A549 treated with CpdA at 1 μM for 4 hours (cell line): ENCODE results near the gene RPL3. TPM values are rescaled to one million over a fixed set of nuclear protein-coding genes. Genes with fewer than 3 reads are reported as not detected.

ENCODE experiments used
- total RNA-seq: library from RNA; stranded (reverse); fragments of 200-300 nt; extraction: Qiagen RNA extraction; gene quantifications from 5 replicates; pipeline ENCODE4 v1.2.3, GENCODE V29; 2022; ENCODE audit warnings: low read depth

The RPL3 gene
- total RNA-seq: 1,713 to 2,502 TPM (median 1,803 TPM) in 5 replicates

GRCh38 chr22:39319284-39320022 lies at the start of gene RPL3:
Gene RPL3, minus strand, starts transcription at chr22:39319623. Its CDS starts 26 bp downstream, at chr22:39319597.

GRCh38 chr22:39349967-39350726 lies 30.7 kb upstream of the RPL3 start, which contains the start of gene SYNGR1:
Gene SYNGR1, plus strand, starts transcription at chr22:39349991. Its CDS starts 20 bp downstream, at chr22:39350011.

Other genes starting within 250 kb of the RPL3 start
- 0.18 TPM in 1 of 5 replicates, not detected in the others for gene APOBEC3G, start 242.3 kb downstream of the RPL3 start, total RNA-seq
- gene APOBEC3H, start 222.4 kb downstream of the RPL3 start, total RNA-seq: 0.14 to 0.41 TPM (median 0.35 TPM) in 4 of 5 replicates, not detected in the other
- gene CBX7, start 166.9 kb downstream of the RPL3 start, total RNA-seq: 0.79 to 1.5 TPM (median 1.2 TPM) in 5 replicates
- 3.2 to 4.4 TPM (median 3.5 TPM) in 5 replicates for gene PDGFB, start 74.6 kb downstream of the RPL3 start, total RNA-seq
- 9.3 to 14.0 TPM (median 11.6 TPM) in 5 replicates for gene SYNGR1, start 30.4 kb upstream of the RPL3 start, total RNA-seq
- gene TAB1, start 80.2 kb upstream of the RPL3 start, total RNA-seq: 9.3 to 12.5 TPM (median 10.4 TPM) in 5 replicates
- 0.30 to 0.42 TPM (median 0.35 TPM) in 5 replicates for gene MGAT3, start 137.4 kb upstream of the RPL3 start, total RNA-seq
- gene MIEF1, start 182.7 kb upstream of the RPL3 start, total RNA-seq: 24.1 to 27.3 TPM (median 24.6 TPM) in 5 replicates
- gene ATF4, start 200.9 kb upstream of the RPL3 start, total RNA-seq: 317 to 416 TPM (median 368 TPM) in 5 replicates
- gene RPS19BP1, start 213.1 kb upstream of the RPL3 start, total RNA-seq: 82.7 to 118 TPM (median 103 TPM) in 5 replicates